Activated T-cell treated with anti-CD3 and anti-CD28 coated beads, Interleukin-2, amount 50 U/mL, for 48 hours (primary cell): ENCODE results near the gene ERCC3.
"Not testable (repeated sequence)": the region's sequence is repeated elsewhere in the genome, so short reads cannot be mapped to it uniquely, and the experiment has no call there.

ENCODE experiments used
- DNase-seq, 2 experiments: peaks; one replicate each; pipeline ENCODE4 v3.0.0-alpha.2; 2020

Gene ERCC3

DNA sequence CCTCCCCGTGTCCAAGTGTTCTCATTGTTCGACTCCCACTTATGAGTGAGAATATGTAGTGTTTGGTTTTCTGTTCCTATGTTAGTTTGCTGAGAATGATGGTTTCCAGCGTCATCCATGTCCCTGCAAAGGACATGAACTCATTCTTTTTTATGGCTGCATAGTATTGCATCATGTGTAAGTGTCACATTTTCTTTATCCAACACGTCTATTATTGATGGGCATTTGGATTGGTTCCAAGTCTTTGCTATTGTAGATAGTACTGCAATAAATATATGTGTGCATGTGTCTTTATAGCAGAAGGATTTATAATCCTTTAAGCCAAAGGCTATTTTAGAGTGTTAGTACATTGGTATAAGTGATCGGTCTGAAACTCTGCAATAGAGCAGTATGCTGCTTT lies 69.8 kb downstream of the ERCC3 start:
- DNase-seq, result not testable (repeated sequence)

DNA sequence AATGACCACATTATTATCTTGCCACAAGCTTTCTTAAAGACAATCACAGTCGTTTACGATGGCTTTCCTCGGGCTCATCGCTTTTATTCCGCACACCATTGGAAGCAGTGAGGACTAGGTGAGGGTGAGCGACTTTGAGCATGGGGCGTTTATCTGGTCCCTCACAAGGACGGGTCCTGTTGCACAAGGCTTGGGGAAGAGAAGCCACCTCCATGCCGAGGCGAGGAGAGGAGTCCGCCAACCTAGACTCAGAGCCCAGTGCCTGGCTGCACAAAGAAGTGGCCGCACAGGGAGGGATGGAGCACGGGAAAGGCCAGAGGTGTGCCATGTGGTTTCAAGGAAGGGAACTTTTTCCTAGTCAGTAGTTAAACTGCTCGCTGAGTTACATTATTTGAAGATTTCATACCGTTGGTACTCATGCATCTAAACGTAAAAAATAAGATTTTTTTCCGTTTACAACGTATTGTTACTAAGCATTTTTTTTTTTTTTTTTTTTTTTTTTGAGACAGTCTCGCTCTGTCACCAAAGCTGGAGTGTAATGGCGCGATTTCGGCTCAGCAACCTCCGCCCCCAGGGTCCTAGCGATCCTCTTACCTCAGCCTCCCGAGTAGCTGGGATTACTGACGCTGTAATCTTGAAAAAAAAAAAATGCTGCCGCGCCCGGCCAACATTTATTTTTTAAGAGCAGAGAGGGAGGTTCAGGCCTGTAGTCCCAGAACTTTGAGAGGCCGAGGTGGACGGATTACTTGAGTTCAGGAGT lies 73.0 kb downstream of the ERCC3 start:
- DNase-seq, result no peak

DNA sequence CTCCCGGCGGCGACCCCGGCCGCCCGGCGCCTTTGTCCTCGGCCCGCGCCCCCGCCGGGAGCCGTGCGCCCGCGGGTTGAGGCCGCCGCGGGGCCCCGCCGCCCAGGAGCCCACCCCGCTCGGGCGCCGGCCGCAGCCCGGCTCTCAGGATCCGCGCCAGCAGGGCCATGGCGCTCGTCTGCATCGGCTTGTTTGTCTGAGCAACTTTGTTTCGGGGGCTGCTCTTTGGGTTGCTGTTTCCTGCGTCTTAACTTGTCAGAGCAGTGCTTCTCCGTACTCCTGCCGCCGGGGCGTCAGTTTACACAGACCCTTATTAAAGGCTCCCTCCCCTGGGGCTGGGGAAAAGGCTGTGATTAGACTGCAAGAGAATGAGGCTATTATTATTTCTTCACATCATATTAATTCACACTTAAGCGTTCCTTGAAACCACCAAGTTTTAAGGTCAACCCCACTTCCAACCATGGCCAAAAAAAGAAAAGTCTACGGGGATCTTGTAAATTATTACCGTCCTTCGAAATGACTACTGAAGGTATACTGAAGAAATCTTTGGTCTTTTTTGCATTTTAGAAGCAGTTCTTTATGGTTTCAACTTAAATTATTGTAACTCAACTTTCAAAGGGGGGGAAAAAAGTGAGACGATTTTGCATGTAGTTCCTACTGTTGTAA lies 73.7 kb downstream of the ERCC3 start, which contains the start of gene CYP27C1:
CYP27C1 (minus strand) TSS at position 198 of the 666 bp plus-strand sequence; CDS start at position 169, 29 bp downstream.
- DNase-seq, result peak in 1 of 2 experiments; percentile 27

DNA sequence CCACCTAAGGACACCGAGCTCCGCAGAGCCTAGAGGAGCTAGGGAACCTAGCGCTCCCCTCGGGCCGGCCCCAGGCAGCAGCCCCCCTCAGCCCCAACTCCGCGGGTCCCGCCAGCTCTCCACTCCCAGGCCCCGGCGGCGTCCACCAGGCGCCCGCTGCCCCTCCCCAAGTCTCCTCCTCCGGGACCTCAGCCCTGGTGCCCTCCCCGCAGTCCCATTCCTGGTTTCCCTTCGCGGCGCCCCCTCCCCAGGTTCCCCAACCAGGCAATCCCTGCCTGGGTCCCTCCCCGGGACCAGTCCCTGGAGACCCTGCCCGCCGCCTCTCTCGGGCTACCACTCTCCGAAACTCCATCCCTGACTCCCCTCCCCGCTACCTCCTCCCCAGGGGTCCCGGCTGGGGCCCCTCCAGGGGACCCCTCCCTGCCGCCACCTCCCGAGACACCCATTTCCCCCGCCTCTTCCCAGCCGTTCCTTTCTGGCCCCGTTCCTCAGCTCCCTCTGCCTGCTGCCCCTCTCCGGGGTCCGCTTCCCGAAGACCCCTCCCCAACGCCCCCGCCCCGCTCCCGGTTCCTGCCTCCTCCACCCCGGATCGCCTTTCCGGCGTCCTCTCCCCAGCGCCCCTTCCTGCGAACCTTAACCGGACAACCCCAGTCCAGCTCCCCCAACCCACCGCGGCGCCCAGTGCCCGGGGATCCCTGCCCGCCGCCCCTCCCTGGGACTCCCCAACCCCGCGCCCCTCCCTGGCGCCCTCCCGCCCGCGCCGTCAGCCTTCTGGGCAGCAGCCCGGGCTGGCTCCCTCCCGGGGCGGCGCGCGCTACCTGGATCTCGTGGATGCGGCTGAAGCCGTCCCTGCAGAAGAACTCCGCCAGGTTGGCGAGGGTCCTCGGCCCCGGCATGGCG lies 74.5 kb downstream of the ERCC3 start:
- peak in 1 of 2 experiments; percentile 35 for DNase-seq

DNA sequence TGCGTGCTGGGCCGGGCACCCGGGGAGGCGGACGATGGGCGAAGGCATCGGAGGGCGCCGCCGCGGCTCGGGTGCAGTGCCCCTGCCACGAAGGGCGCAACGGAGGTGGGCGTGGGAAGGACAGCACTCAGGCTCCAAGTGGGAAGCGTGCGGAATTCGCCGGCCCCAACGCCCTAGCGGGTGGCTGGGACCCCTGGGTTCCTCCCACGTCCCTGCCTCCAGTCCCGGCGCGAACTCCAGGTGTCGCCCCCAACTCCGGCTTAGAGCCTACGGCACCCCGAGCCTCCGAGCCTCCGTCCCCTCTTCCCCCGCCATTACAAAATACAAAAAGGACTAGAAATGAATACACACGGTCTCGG lies 75.2 kb downstream of the ERCC3 start:
- DNase-seq, result no peak

DNA sequence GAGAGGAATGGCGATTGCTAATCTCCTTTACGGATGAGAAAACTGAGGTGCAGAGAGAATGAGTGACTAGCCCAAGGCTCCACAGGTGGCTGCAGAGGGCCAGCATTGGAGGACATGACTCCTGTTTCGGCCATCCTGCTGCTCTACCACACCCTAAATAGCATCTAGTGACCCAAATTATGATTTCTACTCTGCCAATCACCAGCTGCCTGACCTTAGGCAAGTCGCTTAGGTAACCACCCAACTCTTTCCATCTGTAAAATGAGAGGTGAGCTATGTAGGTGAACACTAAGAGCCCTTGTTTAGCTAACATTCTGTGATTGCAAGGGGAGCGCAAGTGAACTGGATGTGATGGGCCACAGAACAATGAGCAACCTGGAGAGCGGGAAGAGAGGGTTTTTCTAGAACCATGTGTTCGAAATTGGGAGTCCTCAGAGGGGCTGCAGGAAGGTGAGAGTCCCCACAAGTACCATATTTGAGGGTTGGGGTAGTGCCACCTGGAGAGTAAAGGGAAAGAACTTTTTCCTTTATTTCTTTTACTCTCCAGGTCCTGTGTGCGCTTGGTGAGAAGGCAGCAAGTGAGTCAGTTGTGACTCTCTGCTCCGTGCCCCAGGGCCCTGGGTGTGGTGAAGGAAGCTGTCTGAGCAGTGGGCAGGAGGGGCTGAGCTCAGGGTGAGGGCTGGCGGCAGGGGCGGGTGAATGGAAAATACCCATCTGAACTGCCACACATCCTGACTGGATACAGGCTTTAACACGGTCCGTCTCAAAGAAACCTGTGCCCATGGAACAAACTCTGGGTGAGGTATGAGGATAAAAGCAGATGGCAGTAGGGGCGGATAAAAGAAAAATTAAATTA lies 76.2 kb downstream of the ERCC3 start:
- peak in 1 of 2 experiments; percentile 37 for DNase-seq

DNA sequence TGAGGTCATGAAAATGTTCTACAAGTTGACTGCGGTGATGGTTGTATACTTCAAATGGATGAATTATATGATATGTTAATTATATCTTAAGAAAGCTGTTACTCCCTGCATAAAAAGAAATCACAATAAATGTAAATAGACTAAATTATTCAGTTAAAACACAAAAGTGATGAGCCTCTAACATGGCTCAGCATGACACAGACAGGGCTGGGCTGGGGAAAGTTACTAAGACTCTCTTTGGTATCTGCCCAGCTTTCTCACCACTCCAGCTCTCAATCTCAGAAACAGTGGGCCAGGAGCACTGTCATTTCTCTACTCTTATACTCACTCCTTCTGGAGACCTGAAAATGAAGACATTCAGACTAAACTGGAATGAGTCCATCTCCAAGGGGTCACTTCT lies 77.4 kb downstream of the ERCC3 start:
- DNase-seq, result no peak

DNA sequence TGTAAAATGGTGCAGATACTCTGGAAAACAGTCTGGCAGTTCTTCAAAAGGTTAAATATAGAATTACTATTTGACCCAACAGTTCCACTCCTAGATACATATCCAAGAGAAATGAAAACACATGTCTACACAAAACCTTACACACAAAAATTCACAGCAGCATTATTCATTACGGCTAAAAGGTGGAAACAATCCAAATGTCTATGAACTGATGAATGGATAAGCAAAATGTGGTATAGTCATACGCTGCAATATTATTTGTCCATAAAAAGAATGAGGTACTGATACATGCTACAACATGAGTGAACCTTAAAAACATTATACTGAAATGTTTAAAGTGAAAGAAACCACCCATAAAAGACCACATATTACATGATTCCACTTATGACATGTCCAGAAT lies 77.8 kb downstream of the ERCC3 start:
- no peak for DNase-seq

DNA sequence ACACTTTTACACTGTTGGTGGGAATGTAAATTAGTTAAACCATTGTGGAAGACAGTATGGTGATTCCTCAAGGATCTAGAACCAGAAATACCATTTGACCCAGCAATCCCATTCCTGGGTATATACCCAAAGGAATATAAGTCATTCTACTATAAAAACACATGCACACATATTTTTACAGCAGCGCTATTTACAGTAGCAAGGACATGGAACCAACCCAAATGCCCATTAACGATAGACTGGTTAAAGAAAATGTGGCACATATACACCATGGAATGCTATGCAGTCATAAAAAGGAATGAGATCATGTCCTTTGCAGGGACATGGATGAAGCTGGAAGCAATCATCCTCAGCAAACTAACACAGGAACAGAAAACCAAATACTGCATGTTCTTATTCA lies 79.7 kb downstream of the ERCC3 start:
- DNase-seq, result not testable (repeated sequence)

DNA sequence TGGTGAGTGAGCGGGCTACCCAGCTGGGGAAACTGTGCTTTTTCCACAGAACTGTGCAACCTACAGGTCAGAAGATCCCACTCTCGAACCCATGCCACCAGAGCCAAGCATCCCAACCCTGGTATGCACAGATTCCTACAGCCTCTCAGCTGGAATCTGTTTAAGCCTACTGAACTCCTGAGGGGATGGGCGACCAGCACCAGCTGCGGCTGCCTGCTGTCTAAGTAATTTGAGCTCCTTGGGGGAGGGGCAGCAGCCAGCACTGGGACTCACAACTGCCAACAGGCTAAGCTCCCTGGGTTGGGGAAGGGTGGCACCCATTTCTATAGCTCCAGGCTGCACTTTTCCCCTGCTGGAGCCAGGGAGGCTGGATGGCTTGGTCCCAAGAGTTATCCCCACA lies 85.6 kb downstream of the ERCC3 start:
- no peak for DNase-seq
